ENCODE measurements around the gene HADH. TPM values are rescaled to one million over a fixed set of nuclear protein-coding genes. Genes with fewer than 3 reads are reported as not detected.
A peak's percentile ranks its signal among the peaks of the same experiment; 100 is the strongest.

The HADH gene
- total RNA-seq (10 to 100 TPM; 27.5 to 48.8 TPM), polyA plus RNA-seq (100 to 1,000 TPM; 140 TPM)

- Histone ChIP-seq H3K9ac (ENCODE audit: low read depth in 1 of 2, low read length in 2 of 2) (peak within 1 kb of the TSS; percentile 89 to 92), H3K27ac (ENCODE audit: low read depth in 1 of 2, low read length in 2 of 2) (peak within 1 kb of the TSS; percentile 94 to 99), H3K4me3 (ENCODE audit: low read depth in 1 of 3, low read length in 3 of 3) (peak within 1 kb of the TSS; percentile 77 to 88 (median 77)), H3K36me3 (ENCODE audit: control insufficient read depth in 4 of 4, insufficient read depth in 3 of 4, low read depth in 1 of 4, low read length in 3 of 4) (no peaks in the 10 kb centered on the region), H3K27me3 (ENCODE audit: control insufficient read depth in 4 of 4, insufficient read depth in 4 of 4, low read length in 3 of 4) (no peaks in the 10 kb centered on the region), H3K4me1 (ENCODE audit: control insufficient read depth in 4 of 4, insufficient read depth in 4 of 4, low read length in 3 of 4) (peaks cover 8 to 55% (median 37%) of the 10 kb centered on the region in 4 donors), H3K9me3 (ENCODE audit: control insufficient read depth in 4 of 4, low read length in 3 of 4) (no peaks in the 10 kb centered on the region)
- DNase-seq (ENCODE audit: low spot score), result peak; percentile 92
- WGBS, result under 1% methylated on average over 78 of the region's 78 CpGs
- TF ChIP-seq ZBTB33 (IDR thresholded peaks at IDR 0.05) (no peak), SP1 (IDR thresholded peaks at IDR 0.05) (no peak), TAF1 (conservative IDR thresholded peaks at IDR 0.05) (peak; percentile 91), YY1 (IDR thresholded peaks at IDR 0.05) (peak; percentile 29), MAX (IDR thresholded peaks at IDR 0.05) (no peak), GABPA (IDR thresholded peaks at IDR 0.05 in 1 of 2, conservative IDR thresholded peaks at IDR 0.05 in 1 of 2) (no peak), EGR1 (IDR thresholded peaks at IDR 0.05; ENCODE audit: low read depth in 2 of 2) (no peak), RAD21 (IDR thresholded peaks at IDR 0.05) (no peak), RXRA (IDR thresholded peaks at IDR 0.05) (no peak), CTCF (IDR thresholded peaks at IDR 0.05; ENCODE audit: low read depth, low read length, missing input control) (no peak), NR2F2 (IDR thresholded peaks at IDR 0.05) (no peak), FOXA2 (IDR thresholded peaks at IDR 0.05) (no peak), HNF4A (conservative IDR thresholded peaks at IDR 0.05) (no peak), FOXA1 (IDR thresholded peaks at IDR 0.05) (no peak), JUND (IDR thresholded peaks at IDR 0.05) (no peak), HNF4G (IDR thresholded peaks at IDR 0.05) (no peak)
- TF ChIP-seq, protein P1, sequence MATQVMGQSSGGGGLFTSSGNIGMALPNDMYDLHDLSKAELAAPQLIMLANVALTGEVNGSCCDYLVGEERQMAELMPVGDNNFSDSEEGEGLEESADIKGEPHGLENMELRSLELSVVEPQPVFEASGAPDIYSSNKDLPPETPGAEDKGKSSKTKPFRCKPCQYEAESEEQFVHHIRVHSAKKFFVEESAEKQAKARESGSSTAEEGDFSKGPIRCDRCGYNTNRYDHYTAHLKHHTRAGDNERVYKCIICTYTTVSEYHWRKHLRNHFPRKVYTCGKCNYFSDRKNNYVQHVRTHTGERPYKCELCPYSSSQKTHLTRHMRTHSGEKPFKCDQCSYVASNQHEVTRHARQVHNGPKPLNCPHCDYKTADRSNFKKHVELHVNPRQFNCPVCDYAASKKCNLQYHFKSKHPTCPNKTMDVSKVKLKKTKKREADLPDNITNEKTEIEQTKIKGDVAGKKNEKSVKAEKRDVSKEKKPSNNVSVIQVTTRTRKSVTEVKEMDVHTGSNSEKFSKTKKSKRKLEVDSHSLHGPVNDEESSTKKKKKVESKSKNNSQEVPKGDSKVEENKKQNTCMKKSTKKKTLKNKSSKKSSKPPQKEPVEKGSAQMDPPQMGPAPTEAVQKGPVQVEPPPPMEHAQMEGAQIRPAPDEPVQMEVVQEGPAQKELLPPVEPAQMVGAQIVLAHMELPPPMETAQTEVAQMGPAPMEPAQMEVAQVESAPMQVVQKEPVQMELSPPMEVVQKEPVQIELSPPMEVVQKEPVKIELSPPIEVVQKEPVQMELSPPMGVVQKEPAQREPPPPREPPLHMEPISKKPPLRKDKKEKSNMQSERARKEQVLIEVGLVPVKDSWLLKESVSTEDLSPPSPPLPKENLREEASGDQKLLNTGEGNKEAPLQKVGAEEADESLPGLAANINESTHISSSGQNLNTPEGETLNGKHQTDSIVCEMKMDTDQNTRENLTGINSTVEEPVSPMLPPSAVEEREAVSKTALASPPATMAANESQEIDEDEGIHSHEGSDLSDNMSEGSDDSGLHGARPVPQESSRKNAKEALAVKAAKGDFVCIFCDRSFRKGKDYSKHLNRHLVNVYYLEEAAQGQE (IDR thresholded peaks at IDR 0.05), result peak; percentile 93
- TF ChIP-seq, protein P2, sequence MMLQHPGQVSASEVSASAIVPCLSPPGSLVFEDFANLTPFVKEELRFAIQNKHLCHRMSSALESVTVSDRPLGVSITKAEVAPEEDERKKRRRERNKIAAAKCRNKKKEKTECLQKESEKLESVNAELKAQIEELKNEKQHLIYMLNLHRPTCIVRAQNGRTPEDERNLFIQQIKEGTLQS (IDR thresholded peaks at IDR 0.05), result no peak
These were observed at the start of gene HADH for GRCh38 chr4:107989537-107990386. Gene HADH, plus strand, starts transcription at chr4:107989889. Its CDS starts 44 bp downstream, at chr4:107989933.

Data from liver (tissue), 9 donors.